ENCODE results near the gene GSTA2.
A peak's percentile ranks its signal among the peaks of the same experiment; 100 is the strongest.
"Not testable (repeated sequence)": the region's sequence is repeated elsewhere in the genome, so short reads cannot be mapped to it uniquely, and the experiment has no call there.

The GSTA2 gene

GRCh38 chr6:52760105-52760765 is 3.0 kb downstream of the GSTA2 start:
- DNase-seq (ENCODE audit: low spot score), result no peak

GRCh38 chr6:52759085-52759484 is 4.2 kb downstream of the GSTA2 start:
- DNase-seq (ENCODE audit: low spot score), result no peak

GRCh38 chr6:52757651-52758338 is 5.5 kb downstream of the GSTA2 start:
- DNase-seq (ENCODE audit: low spot score), result not testable (repeated sequence)

GRCh38 chr6:52754443-52754842 is 8.8 kb downstream of the GSTA2 start:
- no peak for DNase-seq (ENCODE audit: low spot score)

GRCh38 chr6:52753137-52753536 is 10.1 kb downstream of the GSTA2 start:
- DNase-seq (ENCODE audit: low spot score), result not testable (repeated sequence)

- DNase-seq (ENCODE audit: low spot score), result no peak
Observed at GRCh38 chr6:52752310-52752709, 11.0 kb downstream of the GSTA2 start.

GRCh38 chr6:52749556-52750152 is 13.6 kb downstream of the GSTA2 start:
- DNase-seq (ENCODE audit: low spot score), result no peak

- not testable (repeated sequence) for DNase-seq (ENCODE audit: low spot score)
Observed at GRCh38 chr6:52747301-52747700, 16.0 kb downstream of the GSTA2 start.

- DNase-seq (ENCODE audit: low spot score), result no peak
Observed at GRCh38 chr6:52746213-52746612, 17.1 kb downstream of the GSTA2 start.

- peak; percentile 66 for DNase-seq (ENCODE audit: low spot score)
Observed at GRCh38 chr6:52745764-52746201, 17.5 kb downstream of the GSTA2 start.

GRCh38 chr6:52741872-52742271 is 21.4 kb downstream of the GSTA2 start:
- DNase-seq (ENCODE audit: low spot score), result no peak

- no peak for DNase-seq (ENCODE audit: low spot score)
Observed at GRCh38 chr6:52739627-52740026, 23.6 kb downstream of the GSTA2 start.

- no peak for DNase-seq (ENCODE audit: low spot score)
Observed at GRCh38 chr6:52739134-52739533, 24.1 kb downstream of the GSTA2 start.

GRCh38 chr6:52736145-52736544 is 27.1 kb downstream of the GSTA2 start:
- DNase-seq (ENCODE audit: low spot score), result no peak

- DNase-seq (ENCODE audit: low spot score), result no peak
Observed at GRCh38 chr6:52735071-52735470, 28.2 kb downstream of the GSTA2 start.

- no peak for DNase-seq (ENCODE audit: low spot score)
Observed at GRCh38 chr6:52734072-52734471, 29.2 kb downstream of the GSTA2 start.

GRCh38 chr6:52733172-52733571 is 30.1 kb downstream of the GSTA2 start:
- DNase-seq (ENCODE audit: low spot score), result no peak

GRCh38 chr6:52731719-52732118 is 31.6 kb downstream of the GSTA2 start:
- DNase-seq (ENCODE audit: low spot score), result no peak

GRCh38 chr6:52729576-52729975 is 33.7 kb downstream of the GSTA2 start:
- DNase-seq (ENCODE audit: low spot score), result no peak

- DNase-seq (ENCODE audit: low spot score), result no peak
Observed at GRCh38 chr6:52728394-52728793, 34.9 kb downstream of the GSTA2 start.

GRCh38 chr6:52727908-52728307 is 35.4 kb downstream of the GSTA2 start:
- no peak for DNase-seq (ENCODE audit: low spot score)

GRCh38 chr6:52726741-52727535 is 36.3 kb downstream of the GSTA2 start:
- DNase-seq (ENCODE audit: low spot score), result no peak

GRCh38 chr6:52726193-52726542 is 37.1 kb downstream of the GSTA2 start:
- DNase-seq (ENCODE audit: low spot score), result no peak
